ENCODE results near the gene SHISA9. TPM values are rescaled to one million over a fixed set of nuclear protein-coding genes. Genes with fewer than 3 reads are reported as not detected.

The SHISA9 gene
- total and polyA plus RNA-seq, 2 of the 4 experiments (the other 2 are of a cell fraction), result under 0.01 TPM; not detected in 1

- no peak overlapping the region for H2BK15ac ChIP-seq (ENCODE audit: low read depth, low read length)
- no peaks in the 10 kb centered on the region for H4K20me1 ChIP-seq (ENCODE audit: insufficient read depth, low read length)
- in situ Hi-C loops (cut with MboI; ENCODE audit: low sequenced_read_pairs) (no loop called here), dilution Hi-C loops (cut with HindIII; ENCODE audit: low sequenced_read_pairs, unreplicated experiment) (no loop called here), intact Hi-C loops (cut with micrococcal nuclease) (no loop called here)
- no TSS peak for BruUV-seq (replicated peaks)
- no peak overlapping the region for H3K56ac ChIP-seq (ENCODE audit: extremely low read depth, insufficient read depth, low read length)
- no peak overlapping the region for H3K14ac ChIP-seq (replicated peaks; ENCODE audit: low read depth, low read length)
- CTCF ChIA-PET, result no interaction called here
- no peak overlapping the region for H3K27ac ChIP-seq (ENCODE audit: insufficient read depth, low read length)
- no peak overlapping the region for H2BK120ac ChIP-seq (ENCODE audit: low read depth, low read length)
- peaks cover 14% of the 10 kb centered on the region for H3K9me3 ChIP-seq (ENCODE audit: control insufficient read depth, insufficient read depth, low read length)
- H3K36me3 ChIP-seq (ENCODE audit: control insufficient read depth, insufficient read depth, low read length), result no peaks in the 10 kb centered on the region
- no peak overlapping the region for H4K91ac ChIP-seq (ENCODE audit: insufficient read depth, low read depth, low read length)
- no peak for DNase-seq
- H3K4ac ChIP-seq (ENCODE audit: low read depth, low read length), result no peak overlapping the region
- no peak overlapping the region for H2AK9ac ChIP-seq (replicated peaks; ENCODE audit: low read depth, low read length, poor library complexity)
- POLR2A ChIA-PET (ENCODE audit: unreplicated experiment), result no interaction called here
- H2AK5ac ChIP-seq (ENCODE audit: low read depth, low read length), result no peak overlapping the region
- H3K79me1 ChIP-seq (ENCODE audit: low read depth in 1 of 2, low read length in 2 of 2), result no peaks in the 10 kb centered on the region
- no peak overlapping the region for H4K8ac ChIP-seq (ENCODE audit: low read depth in 2 of 2, low read length in 2 of 2)
- no peaks in the 10 kb centered on the region for H3K27me3 ChIP-seq (ENCODE audit: control insufficient read depth, insufficient read depth, low read length)
- H2BK20ac ChIP-seq (ENCODE audit: low read depth, low read length), result no peak overlapping the region
- H2AFZ ChIP-seq (replicated peaks; ENCODE audit: low read length, poor library complexity), result no peak overlapping the region
- H3K4me2 ChIP-seq (ENCODE audit: low read depth, low read length), result no peak overlapping the region
- no peak overlapping the region for H3K23ac ChIP-seq (ENCODE audit: low read depth, low read length)
- no peaks in the 10 kb centered on the region for H3K9me1 ChIP-seq (ENCODE audit: insufficient read depth, low read length)
- no peak overlapping the region for H3K18ac ChIP-seq (ENCODE audit: low read depth, low read length)
- no peak for TF ChIP-seq ELK1 (IDR thresholded peaks at IDR 0.05; ENCODE audit: borderline replicate concordance, low read depth, low read length)
- no peak for TF ChIP-seq MAZ (IDR thresholded peaks at IDR 0.05; ENCODE audit: borderline replicate concordance, low read depth, low read length)
- TF ChIP-seq CEBPB (IDR thresholded peaks at IDR 0.05; ENCODE audit: low read depth, low read length), result no peak
- TF ChIP-seq SMC3 (IDR thresholded peaks at IDR 0.05; ENCODE audit: low read depth, low read length), result no peak
- TF ChIP-seq RCOR1 (IDR thresholded peaks at IDR 0.05; ENCODE audit: insufficient replicate concordance, low read length), result no peak
- TF ChIP-seq MXI1 (IDR thresholded peaks at IDR 0.05; ENCODE audit: borderline replicate concordance, low read depth, low read length), result no peak
- no peak for TF ChIP-seq BHLHE40 (IDR thresholded peaks at IDR 0.05; ENCODE audit: low read depth, low read length)
- TF ChIP-seq FOS (IDR thresholded peaks at IDR 0.05; ENCODE audit: low read depth, low read length), result no peak
- no peak for TF ChIP-seq NFE2L2 (IDR thresholded peaks at IDR 0.05; ENCODE audit: low read depth, low read length)
- no peak for TF ChIP-seq USF2 (IDR thresholded peaks at IDR 0.05; ENCODE audit: low read depth, low read length)
- TF ChIP-seq POLR2A (IDR thresholded peaks at IDR 0.05; ENCODE audit: low read depth, low read length), result no peak
- no peak for TF ChIP-seq RAD21 (IDR thresholded peaks at IDR 0.05; ENCODE audit: low read length)
- TF ChIP-seq CHD1 (IDR thresholded peaks at IDR 0.05; ENCODE audit: low read depth, low read length), result no peak
- no peak for TF ChIP-seq CTCF (conservative IDR thresholded peaks at IDR 0.05; ENCODE audit: low read depth, low read length)
- no peak for TF ChIP-seq RFX5 (IDR thresholded peaks at IDR 0.05; ENCODE audit: low read depth, low read length)
- no peak overlapping the region for H3K4me3 ChIP-seq (ENCODE audit: insufficient read depth, low read depth, low read length)
- H4K5ac ChIP-seq (ENCODE audit: low read depth, low read length), result no peak overlapping the region
- ATAC-seq (ENCODE audit: low read depth), result no peak
- 52% methylated on average over 3 of the region's 7 CpGs; no CpG with 5 or more reads in 1 of the 2 experiments for WGBS, 2 experiments (ENCODE audit: extremely low coverage in 2 of 2, insufficient read length in 1 of 2)
- no peaks in the 10 kb centered on the region for H3K4me1 ChIP-seq (ENCODE audit: control insufficient read depth, insufficient read depth, low read length)
- no peak overlapping the region for H3K9ac ChIP-seq (ENCODE audit: low read depth, low read length)
- H2BK5ac ChIP-seq (ENCODE audit: low read depth, low read length, poor library complexity, severe bottlenecking), result no peak overlapping the region
These were observed 120.6 kb downstream of the SHISA9 start for GRCh38 chr16:13021996-13022395.
